HG03442 (cell line): ENCODE data around the gene SRSF1.
"Not testable (repeated sequence)": the region's sequence is repeated elsewhere in the genome, so short reads cannot be mapped to it uniquely, and the experiment has no call there.

Experiments
- ATAC-seq: cut with Tn5 transposase; IDR thresholded peaks from one replicate; pipeline ENCODE4 v1.9.1; 2021; ENCODE audit warnings: mild to moderate bottlenecking, moderate library complexity; ENCODE audit not compliant: unreplicated experiment

SRSF1 gene

GRCh38 chr17:57991537-57991936 lies 15.5 kb downstream of the SRSF1 start:
- ATAC-seq, result no peak

GRCh38 chr17:57990037-57990436 lies 17.0 kb downstream of the SRSF1 start:
- ATAC-seq, result no peak

GRCh38 chr17:57988301-57989250 lies 18.5 kb downstream of the SRSF1 start:
- ATAC-seq, result peak; percentile 75

GRCh38 chr17:57987581-57988300 lies 19.3 kb downstream of the SRSF1 start, which contains the start of gene VEZF1:
Gene VEZF1 (minus strand): TSS chr17:57988254. CDS start chr17:57988111, 143 bp downstream.
- ATAC-seq, result peak; percentile 56

- ATAC-seq, result peak; percentile 16
Measured at GRCh38 chr17:57986841-57987580, 20.0 kb downstream of the SRSF1 start.

- ATAC-seq, result no peak
Measured at GRCh38 chr17:57985675-57985974, 21.4 kb downstream of the SRSF1 start.

- ATAC-seq, result no peak
Measured at GRCh38 chr17:57984936-57985674, 21.9 kb downstream of the SRSF1 start.

GRCh38 chr17:57984261-57984890 lies 22.7 kb downstream of the SRSF1 start:
- ATAC-seq, result no peak

- no peak for ATAC-seq
Measured at GRCh38 chr17:57983446-57983845, 23.6 kb downstream of the SRSF1 start.

- no peak for ATAC-seq
Measured at GRCh38 chr17:57982452-57983170, 24.4 kb downstream of the SRSF1 start.

GRCh38 chr17:57980522-57980921 lies 26.5 kb downstream of the SRSF1 start:
- no peak for ATAC-seq

GRCh38 chr17:57979076-57979475 lies 28.0 kb downstream of the SRSF1 start:
- ATAC-seq, result no peak

GRCh38 chr17:57976594-57976993 lies 30.5 kb downstream of the SRSF1 start:
- ATAC-seq, result no peak

GRCh38 chr17:57975044-57975443 lies 32.0 kb downstream of the SRSF1 start:
- ATAC-seq, result no peak

- ATAC-seq, result not testable (repeated sequence)
Measured at GRCh38 chr17:57974053-57974824, 32.8 kb downstream of the SRSF1 start.

GRCh38 chr17:57972151-57972550 lies 34.9 kb downstream of the SRSF1 start:
- ATAC-seq, result no peak

GRCh38 chr17:57971572-57971971 lies 35.5 kb downstream of the SRSF1 start:
- ATAC-seq, result no peak

GRCh38 chr17:57970710-57971109 lies 36.3 kb downstream of the SRSF1 start:
- ATAC-seq, result no peak

GRCh38 chr17:57968456-57968855 lies 38.6 kb downstream of the SRSF1 start:
- no peak for ATAC-seq
